Dermis blood vessel endothelial cell (primary cell): ENCODE results near the gene CACNA1G. TPM values are rescaled to one million over a fixed set of nuclear protein-coding genes. Genes with fewer than 3 reads are reported as not detected.

Experiments
- DNase-seq: peaks from one replicate; pipeline ENCODE4 v3.0.0; 2010
- total RNA-seq: library from RNA; depleted of rRNA; stranded (reverse); fragments of >200 nt; gene quantifications from 2 replicates; pipeline ENCODE4 v1.2.3, GENCODE V29; 2014

The CACNA1G gene
- total RNA-seq, 1 donor from 2014 or later = not detected

DNA sequence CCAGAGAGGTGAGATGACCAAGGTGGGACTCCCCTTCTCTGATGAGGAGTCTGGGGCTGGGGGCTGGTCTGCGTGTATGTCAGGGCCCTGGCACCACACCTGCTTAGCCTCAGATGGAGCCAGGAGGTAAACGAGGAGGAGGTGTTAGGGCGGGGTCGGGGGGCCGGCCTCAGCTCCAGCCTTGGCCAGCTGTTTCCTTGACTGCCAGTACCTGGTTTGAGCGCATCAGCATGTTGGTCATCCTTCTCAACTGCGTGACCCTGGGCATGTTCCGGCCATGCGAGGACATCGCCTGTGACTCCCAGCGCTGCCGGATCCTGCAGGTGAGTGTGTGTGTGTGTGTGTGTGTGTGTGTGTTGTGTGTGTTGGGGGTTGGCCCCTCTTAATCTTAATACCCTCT is 8.1 kb downstream of the CACNA1G start:
- no peak for DNase-seq

DNA sequence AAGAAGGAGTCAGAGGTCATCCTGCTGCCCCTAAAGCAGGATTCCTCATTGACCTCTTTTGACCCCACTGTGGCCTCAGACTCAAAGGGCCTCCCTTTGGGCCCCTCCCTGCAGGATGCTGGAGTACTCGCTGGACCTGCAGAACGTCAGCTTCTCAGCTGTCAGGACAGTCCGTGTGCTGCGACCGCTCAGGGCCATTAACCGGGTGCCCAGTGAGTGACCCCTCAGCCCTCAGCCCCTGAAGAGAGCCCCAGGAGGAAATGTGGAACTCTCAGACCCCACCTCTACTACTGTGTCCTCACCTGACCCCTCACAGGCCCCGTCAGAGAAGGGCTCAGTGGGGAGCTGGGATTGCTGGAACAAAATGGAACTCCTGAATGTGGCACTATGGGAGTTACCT is 9.1 kb downstream of the CACNA1G start:
- DNase-seq = no peak

DNA sequence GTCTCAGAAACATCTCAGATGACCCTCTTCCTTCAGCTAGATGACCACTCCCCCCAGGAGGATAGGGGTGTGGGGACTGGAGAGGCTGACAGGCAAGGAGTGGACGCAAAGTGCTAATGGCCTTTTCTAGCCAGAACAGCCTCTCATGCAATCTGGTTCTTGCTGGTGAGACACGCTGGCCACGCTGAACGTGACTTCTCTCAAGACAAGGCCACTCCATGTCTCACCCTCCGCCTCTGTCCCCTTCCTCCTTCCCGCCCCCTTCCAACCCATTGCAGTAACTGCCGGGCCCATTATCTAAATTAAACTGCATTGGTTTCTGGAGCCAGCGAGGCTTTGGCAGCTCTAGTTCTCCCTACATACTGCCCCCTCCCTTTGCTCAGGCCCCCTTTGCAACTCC is 9.5 kb downstream of the CACNA1G start:
- no peak for DNase-seq

DNA sequence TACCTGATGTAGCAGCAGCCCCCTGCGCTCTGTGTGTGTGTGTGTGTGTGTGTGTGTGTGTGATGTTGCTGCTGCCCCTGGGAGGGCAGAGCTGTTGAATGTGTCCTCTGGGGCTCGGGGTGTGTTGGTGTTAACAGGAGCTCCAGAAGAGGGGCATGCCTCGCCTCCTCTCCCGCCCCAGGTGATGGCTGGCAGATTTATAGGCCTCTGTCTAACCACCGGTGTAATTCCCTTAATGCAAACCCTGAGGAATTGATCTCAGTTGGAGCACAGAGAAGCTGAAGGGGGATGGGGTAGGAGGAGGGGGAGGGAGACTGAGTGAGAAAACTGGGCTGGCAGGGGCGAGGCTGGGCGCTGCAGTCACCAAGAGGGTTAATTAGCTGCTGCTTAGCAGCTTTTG is 10.0 kb downstream of the CACNA1G start:
- no peak for DNase-seq

DNA sequence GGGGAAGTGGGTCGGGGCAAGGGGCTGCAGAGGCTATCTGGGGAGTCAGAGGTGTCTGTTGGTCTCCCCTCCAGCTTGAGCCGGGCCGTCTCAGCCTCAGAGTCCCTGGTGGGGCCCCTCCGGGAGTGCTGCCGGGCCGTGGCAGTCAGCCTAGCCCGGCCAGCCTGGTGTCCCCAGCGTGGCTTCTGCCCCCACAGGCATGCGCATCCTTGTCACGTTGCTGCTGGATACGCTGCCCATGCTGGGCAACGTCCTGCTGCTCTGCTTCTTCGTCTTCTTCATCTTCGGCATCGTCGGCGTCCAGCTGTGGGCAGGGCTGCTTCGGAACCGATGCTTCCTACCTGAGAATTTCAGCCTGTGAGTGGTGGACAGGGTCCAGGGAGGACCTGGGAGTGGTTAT is 11.2 kb downstream of the CACNA1G start:
- DNase-seq = no peak

DNA sequence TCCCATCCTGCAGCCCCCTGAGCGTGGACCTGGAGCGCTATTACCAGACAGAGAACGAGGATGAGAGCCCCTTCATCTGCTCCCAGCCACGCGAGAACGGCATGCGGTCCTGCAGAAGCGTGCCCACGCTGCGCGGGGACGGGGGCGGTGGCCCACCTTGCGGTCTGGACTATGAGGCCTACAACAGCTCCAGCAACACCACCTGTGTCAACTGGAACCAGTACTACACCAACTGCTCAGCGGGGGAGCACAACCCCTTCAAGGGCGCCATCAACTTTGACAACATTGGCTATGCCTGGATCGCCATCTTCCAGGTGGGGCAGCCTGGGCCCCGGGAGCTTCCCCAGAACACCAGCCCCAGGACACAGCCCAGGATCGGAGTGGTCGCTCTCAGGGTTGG is 12.0 kb downstream of the CACNA1G start:
- DNase-seq = no peak

DNA sequence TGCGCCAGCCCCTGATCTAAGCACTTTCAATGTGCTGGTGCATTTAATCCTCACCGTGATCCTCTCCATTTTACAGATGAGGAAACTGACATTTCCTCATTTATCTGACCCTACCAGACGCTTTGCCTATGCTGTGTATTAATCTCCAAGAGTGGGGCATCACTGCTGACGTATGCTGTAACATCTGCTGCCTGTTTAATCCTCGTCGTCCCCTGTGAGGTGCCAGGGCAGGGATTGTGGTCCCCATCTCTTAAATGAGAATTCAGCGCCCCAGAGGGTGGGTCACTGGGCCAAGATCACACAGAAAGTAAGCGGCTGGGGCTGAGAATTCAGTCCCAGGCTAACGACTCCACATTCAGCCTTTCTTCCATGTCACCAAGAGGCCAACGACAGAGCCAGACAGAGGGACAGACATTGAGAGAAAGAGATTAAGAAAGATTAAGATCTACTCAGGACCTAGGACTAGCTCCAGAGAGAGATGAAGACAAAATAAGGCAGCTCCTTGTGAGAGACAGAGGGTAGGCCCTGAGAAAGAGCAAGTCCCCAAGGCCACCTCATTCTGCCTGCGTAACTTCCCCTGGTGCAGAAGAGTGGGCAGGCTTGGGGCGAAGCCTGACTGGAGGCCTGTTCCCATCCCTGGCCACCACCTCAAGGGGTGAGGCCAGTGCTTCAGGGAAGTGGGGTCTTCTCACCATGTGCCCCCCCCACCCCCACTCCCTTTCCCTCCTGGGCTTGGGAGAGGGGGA is 13.5 kb downstream of the CACNA1G start:
- DNase-seq = no peak

DNA sequence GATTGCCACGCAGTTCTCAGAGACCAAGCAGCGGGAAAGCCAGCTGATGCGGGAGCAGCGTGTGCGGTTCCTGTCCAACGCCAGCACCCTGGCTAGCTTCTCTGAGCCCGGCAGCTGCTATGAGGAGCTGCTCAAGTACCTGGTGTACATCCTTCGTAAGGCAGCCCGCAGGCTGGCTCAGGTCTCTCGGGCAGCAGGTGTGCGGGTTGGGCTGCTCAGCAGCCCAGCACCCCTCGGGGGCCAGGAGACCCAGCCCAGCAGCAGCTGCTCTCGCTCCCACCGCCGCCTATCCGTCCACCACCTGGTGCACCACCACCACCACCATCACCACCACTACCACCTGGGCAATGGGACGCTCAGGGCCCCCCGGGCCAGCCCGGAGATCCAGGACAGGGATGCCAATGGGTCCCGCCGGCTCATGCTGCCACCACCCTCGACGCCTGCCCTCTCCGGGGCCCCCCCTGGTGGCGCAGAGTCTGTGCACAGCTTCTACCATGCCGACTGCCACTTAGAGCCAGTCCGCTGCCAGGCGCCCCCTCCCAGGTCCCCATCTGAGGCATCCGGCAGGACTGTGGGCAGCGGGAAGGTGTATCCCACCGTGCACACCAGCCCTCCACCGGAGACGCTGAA is 15.2 kb downstream of the CACNA1G start:
- no peak for DNase-seq

DNA sequence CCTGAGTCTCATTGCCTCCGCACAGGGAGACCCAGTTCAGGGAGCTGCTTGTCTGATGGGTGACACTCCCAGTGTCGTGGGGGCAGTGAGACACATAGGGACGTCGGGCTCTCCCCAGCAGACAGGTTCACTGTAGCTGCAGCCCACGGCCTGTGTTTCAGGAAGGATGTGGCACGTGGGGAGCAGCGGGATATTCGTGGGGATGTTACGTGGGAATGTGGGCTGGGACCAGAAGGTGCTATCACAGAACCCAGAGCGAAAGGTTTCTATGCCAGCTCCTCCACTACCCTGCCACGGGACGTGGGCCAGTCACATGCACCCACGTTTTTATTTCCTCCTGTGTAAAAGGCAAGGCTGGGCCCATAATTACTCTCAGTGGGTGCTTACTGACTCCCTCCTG is 16.3 kb downstream of the CACNA1G start:
- no peak for DNase-seq

DNA sequence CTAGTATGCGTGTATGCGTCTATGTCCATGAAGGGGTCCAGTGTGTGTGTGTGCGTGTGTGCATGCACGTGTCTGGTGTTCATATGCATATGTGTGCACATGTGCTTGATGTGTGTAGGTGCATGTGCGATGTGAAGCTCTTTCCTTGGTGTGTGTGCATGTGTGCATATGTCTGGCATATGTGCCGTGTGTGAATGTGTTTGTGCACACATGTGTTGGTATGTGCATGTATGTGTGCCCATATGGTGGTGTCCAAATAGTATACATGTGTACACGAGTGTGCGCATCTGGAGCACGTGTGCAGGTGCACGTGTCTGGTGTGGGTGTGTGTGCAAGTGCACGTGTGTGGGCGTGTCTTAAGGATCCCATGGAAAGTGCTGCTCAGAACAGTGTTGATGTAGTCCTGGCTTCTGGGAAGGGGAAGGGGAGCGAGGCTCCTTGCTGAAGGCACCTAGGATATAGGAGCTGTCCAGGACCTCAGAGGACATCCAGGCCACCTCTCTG is 17.0 kb downstream of the CACNA1G start:
- DNase-seq = no peak

DNA sequence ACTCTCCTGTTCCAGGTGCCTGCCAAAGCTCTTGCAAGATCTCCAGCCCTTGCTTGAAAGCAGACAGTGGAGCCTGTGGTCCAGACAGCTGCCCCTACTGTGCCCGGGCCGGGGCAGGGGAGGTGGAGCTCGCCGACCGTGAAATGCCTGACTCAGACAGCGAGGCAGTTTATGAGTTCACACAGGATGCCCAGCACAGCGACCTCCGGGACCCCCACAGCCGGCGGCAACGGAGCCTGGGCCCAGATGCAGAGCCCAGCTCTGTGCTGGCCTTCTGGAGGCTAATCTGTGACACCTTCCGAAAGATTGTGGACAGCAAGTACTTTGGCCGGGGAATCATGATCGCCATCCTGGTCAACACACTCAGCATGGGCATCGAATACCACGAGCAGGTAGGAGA is 17.7 kb downstream of the CACNA1G start:
- DNase-seq = no peak

DNA sequence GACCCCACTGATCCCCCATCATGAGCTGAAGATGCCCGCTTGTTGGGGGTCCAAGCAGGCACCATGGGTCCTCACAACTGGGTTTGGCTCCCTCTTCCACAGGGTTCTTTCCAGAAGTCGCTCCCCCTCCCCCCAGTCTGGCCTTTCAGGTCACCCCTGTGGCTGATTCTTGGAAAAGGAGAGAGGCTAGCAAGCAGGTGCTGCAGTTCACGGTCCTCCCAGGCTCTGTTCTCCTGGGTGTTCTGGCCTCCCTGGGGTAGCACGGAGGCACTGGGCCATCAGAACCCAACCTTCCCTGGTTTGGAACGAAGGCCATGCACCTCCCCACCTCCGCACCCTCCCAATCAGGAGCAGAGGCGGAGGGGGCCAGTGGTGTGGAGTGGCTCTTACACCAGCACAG is 18.9 kb downstream of the CACNA1G start:
- DNase-seq = no peak

DNA sequence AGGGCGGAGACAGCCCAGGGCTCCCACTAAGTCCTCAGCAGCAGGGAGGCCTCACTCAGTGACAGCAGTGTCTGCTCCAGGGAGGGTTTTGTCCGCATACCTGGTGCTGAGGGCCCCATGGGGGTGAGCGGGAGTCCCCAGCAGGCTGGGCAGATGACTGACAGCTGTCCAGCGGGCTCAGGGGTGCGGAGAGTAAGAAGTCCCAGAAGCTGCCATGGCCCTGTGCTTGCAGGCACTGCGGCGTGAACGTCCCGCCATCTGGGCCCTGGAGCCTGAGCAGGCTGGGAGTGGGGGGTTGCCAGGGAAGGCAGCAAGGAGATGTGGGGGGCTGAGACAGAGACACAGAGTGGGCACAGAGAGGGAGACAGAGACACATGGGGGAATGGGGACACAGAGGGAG is 20.1 kb downstream of the CACNA1G start:
- DNase-seq = no peak

DNA sequence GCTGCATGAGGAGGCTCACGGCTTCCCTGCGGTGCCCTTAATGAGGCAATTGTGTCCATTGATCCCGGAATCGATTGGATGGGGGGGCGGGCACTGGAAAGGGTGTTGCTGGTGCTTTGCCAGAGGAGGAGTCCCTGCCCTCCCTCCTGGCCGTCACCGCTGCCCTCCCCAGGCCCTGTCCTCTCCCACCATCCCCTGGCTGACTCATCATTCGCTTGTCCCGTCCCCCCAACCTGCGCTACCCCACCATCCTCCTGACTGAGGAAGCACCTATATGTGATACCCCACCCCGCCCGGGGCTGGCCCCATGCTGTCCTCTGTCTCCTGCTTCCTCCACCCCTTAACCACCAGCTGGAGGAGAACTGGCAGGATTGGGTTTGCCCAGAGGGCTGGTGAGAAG is 20.8 kb downstream of the CACNA1G start:
- DNase-seq = no peak

DNA sequence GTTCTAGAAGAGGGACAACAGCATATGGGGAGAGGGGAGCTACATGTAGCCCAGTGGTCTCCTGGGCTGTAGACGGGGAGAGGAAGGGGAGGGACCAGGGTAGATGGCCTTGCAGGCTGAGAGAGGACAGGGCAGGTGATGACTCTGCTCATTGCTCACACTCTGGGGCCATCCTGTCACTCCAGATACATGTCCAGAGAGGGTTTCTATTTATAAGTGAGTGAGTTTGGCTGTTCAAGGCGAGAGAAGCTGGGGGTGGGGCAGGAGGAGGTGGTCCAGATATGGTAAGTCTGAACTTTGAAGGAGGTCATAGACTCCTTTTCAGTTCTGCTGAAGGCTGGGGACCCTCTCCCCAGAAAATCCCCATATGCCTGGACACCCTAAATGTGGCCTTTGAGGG is 22.2 kb downstream of the CACNA1G start:
- no peak for DNase-seq

DNA sequence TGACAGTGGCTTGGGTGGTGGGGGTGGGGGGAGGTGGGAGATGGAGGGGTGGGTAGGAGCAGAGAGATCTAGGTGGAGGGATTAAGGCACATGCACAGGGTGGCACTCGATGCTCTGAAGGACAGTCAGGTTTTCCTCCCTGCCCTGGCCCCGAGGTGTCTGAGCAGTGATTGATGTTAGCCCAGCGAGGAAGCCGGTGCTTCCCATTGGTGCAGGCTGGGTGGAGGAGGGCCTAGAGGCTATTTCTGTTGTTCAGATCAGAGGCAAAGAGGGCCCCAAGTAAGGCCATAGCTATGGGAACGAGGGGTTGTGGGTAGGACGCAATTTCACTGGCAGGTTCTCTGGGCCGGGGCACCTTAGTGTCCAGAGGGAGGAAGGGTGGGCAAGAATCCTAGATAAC is 23.1 kb downstream of the CACNA1G start:
- DNase-seq = no peak

DNA sequence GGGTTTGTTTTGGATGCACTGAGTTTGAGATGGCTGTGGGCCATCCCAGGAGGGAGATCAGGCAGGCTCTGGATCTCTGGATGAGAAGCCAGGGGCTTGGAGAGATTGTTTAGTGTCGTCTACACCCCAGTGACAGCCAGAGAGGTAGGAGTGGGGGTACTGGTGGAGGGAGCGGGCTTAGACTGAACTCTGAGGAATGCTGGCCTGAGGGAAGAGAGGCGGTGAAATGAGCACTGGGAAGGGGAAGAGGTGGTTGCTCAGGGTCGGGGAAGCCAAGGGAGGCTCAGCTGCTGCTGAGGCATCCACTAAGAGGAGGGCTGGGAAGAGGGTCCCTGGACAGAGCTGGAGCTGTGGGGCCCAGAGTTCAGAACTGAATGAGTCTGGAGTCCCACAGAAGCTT is 23.6 kb downstream of the CACNA1G start:
- DNase-seq = no peak

DNA sequence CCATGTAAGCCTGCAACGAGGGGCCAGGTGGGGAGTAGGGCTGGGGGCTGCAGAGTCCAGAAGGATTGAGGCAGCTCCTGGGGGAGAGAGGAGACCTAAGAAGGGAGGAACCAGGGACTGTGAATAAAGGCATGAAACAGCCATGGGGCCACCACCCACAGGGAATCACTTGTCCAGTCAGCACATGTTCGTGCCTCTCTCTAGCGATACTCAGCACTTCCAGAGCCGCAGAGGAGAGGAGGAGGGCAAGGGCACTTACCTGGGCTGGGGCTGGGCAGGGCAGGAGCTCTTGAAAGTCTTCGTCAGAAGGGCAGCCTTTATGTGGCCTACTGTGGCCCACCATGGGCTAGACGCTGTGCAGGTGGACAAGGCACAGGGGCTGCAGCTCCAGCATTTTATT is 24.2 kb downstream of the CACNA1G start:
- DNase-seq = no peak

DNA sequence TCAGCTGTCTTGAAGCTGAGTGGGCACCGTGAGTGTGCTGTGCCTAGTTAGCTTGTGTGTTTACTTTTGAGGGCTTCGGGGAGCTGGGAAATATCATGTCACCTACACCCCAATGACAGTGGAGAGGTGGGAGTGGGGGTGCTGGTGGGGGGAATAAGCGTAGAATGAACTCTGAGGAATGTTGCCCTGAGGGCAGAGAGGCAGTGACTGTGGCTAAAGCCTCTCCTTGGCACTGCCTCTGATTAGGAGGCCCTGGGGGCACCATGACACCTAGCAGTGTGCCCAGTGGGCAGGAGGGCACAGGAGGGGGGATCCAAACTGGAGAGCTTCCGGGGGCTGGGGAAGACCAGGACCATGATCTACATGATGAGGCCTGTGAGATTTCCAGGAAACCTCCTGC is 24.8 kb downstream of the CACNA1G start:
- no peak for DNase-seq

DNA sequence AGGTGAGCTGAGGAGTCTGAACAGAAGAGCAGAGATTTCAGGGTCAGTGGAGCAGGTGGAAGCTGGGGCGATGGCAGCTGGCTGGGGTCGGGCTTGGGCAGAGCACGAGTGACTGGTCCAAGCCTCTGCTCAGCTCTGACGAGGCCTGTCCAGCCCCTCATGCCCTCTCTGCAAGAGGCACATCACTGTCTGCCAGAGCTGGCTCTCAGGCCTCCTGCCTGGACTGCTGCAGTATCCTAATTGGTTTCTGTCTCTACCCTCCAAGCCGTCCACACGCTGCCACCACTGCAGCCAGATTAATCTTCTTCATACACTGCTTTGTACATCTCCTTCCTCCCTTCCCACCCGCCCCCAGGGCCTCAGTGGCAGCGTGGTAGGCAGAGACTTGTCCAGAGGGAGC is 25.4 kb downstream of the CACNA1G start:
- DNase-seq = no peak

DNA sequence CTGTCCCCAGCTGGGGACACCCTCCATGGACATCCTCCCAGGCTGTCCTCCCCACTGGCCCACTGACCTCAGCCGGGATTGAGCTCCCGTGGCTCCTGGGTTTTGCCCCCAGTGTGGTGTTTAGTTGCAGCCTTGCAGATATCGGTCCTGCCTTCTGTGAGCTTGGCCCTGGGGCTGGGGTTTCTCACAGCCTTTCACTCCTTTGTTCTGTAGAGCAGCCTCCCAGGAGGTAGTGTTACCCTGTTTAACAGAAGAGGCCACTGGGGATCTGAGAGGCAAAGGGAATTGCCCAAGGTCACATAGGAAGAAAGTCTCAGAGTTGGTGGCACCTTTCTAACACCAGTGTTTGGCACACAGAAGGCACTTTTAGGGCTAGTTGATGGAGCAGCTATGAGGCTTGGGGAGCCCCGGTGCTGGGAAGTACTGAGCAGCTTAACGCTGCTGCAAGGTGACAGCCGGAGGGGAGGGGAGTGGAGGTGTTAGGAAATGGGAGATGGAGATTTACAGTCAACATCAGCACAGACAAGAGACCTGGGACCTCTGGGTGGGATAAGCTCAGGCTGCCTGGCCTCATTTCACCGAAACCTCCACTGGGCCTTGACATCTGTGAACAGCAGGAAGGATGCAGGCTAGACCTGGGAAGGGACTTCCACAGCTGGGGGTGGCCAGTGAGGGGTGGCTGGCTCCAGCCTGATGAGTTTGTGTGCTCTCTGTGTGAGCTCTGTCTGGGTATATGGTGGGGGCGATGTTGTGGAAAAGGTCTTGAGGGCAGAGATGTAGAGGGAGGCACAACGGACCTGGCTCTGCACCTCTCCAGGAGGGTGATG is 26.1 kb downstream of the CACNA1G start:
- DNase-seq = no peak

DNA sequence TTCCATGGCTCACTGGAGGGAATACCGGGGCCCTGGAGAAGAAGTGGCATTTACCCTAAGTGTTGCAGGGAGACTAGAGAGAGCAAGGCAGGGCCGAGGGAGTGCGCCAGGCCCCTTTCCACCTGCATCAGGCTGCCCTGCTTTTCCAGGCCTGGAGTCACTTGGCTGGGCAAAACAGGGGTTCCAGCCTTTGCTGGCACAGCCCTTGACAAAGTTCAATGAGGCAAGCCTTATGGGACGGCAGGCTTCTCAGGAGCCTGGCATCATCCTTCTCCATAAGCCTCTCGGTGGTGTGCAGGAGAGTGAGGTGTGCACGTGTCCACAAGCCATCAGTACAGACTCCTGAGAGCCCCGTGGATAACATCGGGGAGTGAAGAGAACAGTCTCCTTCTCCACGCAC is 27.1 kb downstream of the CACNA1G start:
- no peak for DNase-seq

DNA sequence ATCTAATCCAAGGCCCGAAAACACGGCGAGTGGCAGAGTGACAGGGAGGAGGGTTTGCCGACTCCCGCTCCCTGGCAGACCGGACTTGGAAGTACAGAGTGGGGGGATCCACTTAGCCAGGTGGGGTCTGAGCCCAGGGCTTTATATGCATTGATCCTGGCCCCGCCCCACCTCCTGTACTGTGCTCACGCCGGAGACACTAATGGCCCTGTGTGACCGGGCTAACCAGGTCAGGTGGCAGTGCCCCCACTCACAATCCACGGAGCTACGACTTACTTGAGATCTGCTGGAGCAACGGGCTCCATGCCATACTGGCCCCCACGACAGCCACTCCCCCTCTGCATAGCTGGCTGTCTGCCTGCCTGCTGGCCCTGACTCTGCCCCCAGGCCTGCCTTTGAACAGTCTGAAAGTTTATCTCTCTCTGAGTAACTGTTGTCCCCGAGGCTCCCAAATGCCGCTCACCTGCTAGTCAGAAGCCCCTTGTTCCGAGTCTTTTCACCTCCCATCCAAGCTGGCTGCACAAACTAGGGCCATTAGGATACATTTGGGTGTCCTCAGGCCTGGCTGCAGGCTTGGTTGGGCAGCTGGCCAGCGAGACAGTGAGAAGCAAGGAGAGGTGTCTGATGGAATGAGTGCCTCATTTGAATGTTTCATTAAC is 28.0 kb downstream of the CACNA1G start:
- DNase-seq = no peak
